ENCODE results near the gene CD300LF. TPM values are rescaled to one million over a fixed set of nuclear protein-coding genes. Genes with fewer than 3 reads are reported as not detected.

The CD300LF gene
- polyA plus RNA-seq, 5 donors = 0.54 to 0.68 (median 0.62) TPM

- no peak for DNase-seq
Measured at GRCh38 chr17:74690409-74690825, 22.3 kb downstream of the CD300LF start.

DNA sequence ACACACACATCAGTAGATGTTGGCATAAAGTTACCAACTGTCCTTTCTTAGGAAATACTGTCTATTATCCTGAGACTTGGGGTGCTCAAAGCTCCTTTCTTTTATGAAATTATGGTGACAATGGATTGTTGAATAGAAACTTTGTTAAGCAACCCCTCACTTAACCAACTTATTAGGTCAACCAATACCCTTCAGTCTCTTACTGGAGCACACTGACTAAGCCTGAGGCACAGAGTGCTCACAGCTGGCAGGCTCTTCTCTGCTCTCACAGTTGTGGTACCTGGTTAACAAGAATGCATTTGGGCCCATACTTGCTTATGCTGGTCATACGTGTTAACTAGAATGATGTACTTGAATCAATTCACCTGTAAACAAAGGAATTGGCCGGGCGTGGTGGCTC lies 24.8 kb downstream of the CD300LF start:
- no peak for DNase-seq

DNA sequence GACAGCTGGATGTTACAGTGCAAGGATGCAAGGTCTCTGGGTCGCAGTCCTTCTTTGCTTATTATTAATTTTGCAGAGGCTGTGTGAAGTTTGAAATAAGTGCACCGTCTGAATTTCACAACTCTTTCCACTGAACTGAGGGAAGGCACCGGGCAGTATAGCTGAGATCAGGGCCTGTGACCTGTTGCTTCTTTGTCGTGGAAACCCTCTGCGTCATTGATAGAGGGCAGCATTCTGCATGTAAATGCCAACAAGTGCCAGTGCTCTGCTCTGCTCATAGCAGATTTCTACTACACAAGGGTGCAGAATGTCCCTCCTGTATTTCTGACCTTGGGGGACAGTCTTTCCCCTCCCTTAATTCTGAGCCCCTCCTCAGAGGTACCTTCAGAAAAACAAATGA lies 26.0 kb downstream of the CD300LF start:
- DNase-seq = no peak

GRCh38 chr17:74682471-74683190 lies 30.1 kb downstream of the CD300LF start:
- no peak for DNase-seq

DNA sequence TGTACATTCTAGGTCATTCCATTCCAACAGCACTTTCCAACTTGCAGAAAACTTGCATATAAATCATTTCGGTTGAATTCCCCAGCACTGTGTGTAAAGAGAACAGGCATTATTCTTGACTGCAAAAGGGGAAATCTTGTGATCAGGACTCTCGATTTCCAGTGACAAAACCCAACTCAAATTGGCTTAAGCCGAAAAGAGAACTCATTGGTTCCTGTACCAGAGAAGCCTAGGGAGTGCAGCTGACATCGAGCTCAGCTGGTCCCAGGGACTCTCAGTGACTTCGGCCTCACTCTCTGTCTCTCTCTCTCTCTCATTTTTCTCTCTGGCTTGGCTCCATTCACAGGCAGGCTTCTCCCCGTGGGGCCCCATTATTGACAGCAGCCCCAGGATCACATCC lies 30.7 kb downstream of the CD300LF start:
- DNase-seq = no peak

DNA sequence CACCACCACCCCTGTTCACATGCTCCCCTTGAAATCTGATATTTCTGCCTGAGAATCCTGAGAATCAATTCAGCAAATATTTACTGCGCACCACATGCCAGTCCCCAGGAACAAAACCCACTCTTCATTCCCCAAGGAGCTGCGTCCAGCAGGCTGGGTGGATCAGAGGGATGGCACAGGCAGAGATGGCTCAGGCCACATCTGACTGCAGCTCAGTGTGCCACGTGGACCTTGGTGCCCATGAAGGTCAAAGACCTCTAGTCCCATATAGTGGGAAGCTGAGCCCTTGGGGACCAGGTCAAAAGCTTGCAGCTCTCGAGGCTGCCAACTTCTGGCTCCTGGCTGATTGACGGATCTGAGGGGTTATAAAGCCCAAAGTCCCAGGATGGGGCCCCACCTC lies 31.8 kb downstream of the CD300LF start:
- DNase-seq = no peak

GRCh38 chr17:74680213-74680612 lies 32.5 kb downstream of the CD300LF start:
- no peak for DNase-seq

DNA sequence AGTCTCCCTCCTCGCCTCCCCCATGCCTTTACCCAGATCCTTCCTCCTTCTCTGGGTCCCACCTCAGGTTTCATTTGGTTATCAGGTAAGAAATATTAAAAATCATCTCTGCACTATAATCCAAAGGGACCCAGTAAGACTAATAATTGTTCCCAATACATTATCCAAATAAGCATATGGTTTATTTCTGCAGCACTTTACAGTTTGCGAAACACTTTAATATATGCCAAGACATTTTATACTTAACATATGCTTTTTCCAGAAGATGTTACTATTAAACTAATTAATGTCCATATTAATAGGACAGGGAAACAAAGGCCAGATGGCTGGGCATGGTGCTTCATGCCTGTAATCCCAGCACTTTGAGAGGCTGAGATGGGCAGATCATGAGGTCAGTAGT lies 33.3 kb downstream of the CD300LF start:
- peak; percentile 54 to 72 for DNase-seq

- no peak for DNase-seq
Measured at GRCh38 chr17:74678541-74678940, 34.2 kb downstream of the CD300LF start.

GRCh38 chr17:74677558-74678466 lies 34.9 kb downstream of the CD300LF start:
- DNase-seq = peak in 1 of 2 donors; percentile 42

- peak; percentile 79 to 84 for DNase-seq
Measured at GRCh38 chr17:74671031-74671771, 41.5 kb downstream of the CD300LF start.

DNA sequence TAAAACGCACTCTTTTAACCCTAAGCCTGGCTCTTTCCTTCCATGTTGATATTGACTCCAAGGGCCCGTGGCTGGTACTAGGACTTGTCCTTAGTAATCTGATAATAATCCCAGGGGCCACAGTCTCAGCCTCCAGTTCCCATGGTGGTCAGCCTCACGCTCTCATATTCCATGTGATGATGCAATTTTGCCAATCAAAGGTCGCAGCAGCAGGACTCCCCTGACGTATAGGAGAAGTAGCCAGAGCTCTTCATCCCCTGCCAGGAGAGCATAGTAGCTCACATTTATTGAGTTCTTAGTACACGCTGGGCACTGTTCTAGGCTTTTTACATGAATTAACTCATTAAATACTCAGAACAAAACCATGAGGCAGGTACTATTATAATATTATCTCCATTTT lies 42.4 kb downstream of the CD300LF start:
- DNase-seq = no peak

- no peak for DNase-seq
Measured at GRCh38 chr17:74663561-74663960, 49.2 kb downstream of the CD300LF start.

GRCh38 chr17:74659889-74660288 lies 52.8 kb downstream of the CD300LF start:
- DNase-seq = no peak

- no peak for DNase-seq
Measured at GRCh38 chr17:74658620-74659019, 54.1 kb downstream of the CD300LF start.

GRCh38 chr17:74654742-74655141 lies 58.0 kb downstream of the CD300LF start:
- DNase-seq = no peak

GRCh38 chr17:74652020-74652419 lies 60.7 kb downstream of the CD300LF start:
- no peak for DNase-seq

- DNase-seq = no peak
Measured at GRCh38 chr17:74649909-74650308, 62.8 kb downstream of the CD300LF start.

DNA sequence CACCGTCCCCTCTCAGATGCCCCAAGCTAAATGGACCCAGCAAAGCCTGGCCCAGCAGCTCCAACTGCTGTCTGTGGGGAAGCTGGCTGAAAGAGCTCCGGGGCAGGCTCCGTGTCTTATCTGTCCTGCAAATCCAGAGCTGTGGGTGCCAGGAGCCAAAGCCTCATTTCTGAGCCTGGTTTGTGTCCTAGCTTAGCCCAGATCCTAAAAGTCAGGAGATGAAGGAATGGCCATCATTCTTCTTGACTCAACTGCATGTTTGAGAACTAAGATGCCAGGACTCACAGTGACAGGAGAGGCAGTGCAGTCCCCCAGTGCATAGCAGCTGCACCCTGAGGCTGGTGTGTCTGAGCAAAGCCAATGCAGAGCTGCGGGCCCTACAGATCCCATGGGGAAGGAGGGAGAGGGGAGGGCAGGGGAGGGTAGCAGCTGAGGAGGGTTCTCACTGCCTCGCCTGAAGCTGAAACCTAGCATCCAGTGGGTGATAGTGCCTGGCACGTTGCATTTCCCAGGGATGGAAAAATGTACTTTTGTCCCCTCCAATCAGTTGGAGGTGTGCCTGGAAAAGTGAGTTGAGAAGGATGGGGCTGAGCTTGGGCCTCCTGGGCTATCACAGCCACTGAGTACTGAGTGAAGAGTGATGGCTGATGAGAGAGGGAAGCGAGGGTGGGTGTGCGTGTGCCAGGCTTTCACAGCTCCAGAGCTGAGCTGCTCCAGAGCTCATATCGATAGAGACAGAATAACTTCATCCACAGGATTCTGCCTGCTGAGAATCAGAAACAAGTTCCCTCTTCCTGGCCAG lies 64.7 kb downstream of the CD300LF start:
- no peak for DNase-seq

DNA sequence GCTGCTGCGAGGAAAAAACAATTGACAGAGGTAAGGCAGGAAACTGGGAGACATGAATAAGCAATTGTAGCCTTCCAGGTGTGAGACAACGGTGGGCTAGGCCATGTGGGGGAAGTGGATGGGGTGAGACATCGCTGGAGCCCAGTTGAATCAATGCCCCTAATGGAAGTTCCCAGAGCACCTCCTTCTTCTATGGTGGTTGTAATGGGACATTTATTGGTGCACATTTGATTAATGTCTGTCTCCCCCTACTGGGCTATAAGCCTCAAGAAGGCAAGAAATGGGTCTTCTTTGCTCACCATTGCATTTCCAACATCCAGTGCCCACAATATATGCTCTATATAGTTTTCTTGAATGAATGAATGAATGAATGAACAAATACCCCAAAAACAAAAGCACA lies 66.5 kb downstream of the CD300LF start:
- no peak for DNase-seq

DNA sequence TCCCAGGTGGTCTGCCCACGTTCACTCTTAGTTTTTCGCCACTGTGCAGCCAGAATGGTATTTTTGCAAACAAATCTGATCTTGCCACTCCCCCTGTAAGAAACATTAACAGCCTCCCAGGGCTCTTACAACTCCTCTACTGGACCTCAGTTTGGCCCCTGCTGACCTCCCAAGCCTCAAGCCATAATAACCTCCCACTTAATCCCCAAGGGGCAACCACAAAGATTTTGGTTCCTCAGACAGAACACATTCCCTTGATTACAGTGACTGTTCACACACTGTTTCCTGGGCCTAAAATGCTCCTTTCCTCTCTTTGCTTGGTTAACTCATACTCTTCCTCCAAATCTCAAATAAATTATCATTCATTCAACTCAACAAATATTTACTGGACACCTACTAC lies 67.7 kb downstream of the CD300LF start:
- DNase-seq = no peak

Data from right lung (tissue), 5 donors.